HG02610 (cell line): ENCODE measurements around the gene ADSL.
A peak's percentile ranks its signal among the peaks of the same experiment; 100 is the strongest.

Source experiments
- ATAC-seq: cut with Tn5 transposase; IDR thresholded peaks from one replicate; pipeline ENCODE4 v1.9.1; 2021; ENCODE audit warnings: mild to moderate bottlenecking, moderate library complexity; ENCODE audit not compliant: unreplicated experiment

The ADSL gene

GRCh38 chr22:40434106-40434505 is 87.8 kb downstream of the ADSL start:
- no peak for ATAC-seq

- no peak for ATAC-seq
Observed at GRCh38 chr22:40434745-40435144, 88.4 kb downstream of the ADSL start.

- ATAC-seq = peak; percentile 69
Observed at GRCh38 chr22:40436505-40437431, 90.5 kb downstream of the ADSL start.
